ENCODE data around the gene SNTG2.

SNTG2 gene

GRCh38 chr2:1002350-1002749 lies 51.7 kb downstream of the SNTG2 start:
- DNase-seq (ENCODE audit: low spot score): no peak

- no peak for DNase-seq (ENCODE audit: low spot score)
These were observed 53.7 kb downstream of the SNTG2 start for GRCh38 chr2:1004398-1004797.

DNA sequence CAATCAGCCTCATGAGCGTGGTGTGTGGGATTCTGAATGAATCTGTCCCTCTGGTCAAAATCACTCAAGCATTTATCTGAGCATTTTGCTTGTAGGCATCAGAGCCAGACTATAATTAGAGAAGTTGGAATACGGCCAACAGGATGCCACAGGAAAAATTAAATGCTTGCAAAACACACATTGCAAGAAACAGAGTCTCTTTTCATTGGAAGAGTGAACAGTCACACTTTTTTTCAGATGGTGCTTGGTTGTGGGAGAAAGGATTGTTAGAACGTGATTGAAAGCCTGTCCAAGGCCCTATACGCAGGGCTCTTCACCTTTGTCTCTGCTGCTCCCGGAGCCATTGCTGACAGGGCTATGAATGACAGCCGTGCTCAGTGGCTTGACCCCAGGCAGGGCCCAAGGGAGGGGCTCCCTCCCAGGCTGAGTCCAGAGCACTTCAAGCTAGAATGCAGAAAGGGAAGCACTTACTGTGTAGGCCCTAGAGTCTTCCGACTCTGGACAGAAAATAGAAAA lies 59.8 kb downstream of the SNTG2 start:
- DNase-seq (ENCODE audit: low spot score): no peak

DNA sequence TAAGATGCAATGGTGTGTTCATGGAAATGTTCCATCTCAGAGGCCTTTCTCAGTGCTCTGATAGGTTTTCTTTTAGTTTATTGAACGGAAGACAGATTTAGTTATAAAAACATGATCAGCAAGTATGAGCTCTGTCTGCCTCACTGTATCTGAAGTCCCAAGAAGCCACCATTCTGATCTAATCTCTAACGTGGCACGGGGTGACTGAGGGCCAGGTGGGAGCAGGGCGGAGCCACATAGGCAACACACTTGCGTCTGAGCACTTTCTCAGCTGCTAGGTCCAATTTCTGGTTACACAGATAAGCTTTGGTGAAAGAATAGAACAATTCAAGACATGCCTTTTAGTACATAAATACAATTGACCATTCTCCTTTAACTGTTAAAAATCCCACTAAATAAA lies 60.4 kb downstream of the SNTG2 start:
- no peak for DNase-seq (ENCODE audit: low spot score)

DNA sequence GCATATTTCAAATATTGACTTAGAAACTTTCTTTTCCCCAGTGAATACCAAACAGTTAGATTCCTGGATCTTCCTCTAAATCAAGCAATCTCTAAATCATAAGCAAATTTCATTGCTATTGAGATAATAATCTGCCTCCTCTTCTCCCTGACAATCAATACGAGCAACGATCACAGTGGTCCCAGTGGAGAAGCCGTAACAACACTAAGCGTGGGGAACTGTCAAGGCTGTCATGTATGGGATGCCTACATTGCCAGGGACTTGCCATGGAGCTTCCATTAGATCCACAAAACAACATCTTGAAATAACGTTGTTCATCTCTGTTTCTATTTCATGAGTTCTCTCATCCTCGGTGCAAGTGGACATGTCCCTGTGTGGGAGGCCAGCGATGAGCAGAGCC lies 61.3 kb downstream of the SNTG2 start:
- DNase-seq (ENCODE audit: low spot score): no peak

DNA sequence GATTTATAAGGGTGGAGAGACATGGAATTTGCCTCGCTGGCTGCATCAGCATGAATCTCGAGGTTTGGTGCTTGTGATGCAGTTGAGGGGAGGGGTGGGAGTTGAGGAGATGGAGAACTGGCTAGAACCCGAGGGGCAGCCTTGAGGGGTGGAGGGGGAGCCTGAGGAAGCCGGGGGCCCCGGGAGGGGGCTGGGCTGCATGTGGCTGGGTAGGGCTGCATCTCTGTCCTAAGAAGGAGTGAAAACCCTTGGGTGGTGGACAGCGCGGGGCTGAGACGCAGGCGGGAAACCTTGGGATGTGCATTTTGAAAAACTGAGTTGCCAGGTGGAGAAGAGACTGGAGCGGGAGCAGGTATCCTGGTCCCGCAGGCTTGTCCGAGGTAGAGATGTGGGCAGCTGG lies 64.2 kb downstream of the SNTG2 start:
- DNase-seq (ENCODE audit: low spot score): no peak

DNA sequence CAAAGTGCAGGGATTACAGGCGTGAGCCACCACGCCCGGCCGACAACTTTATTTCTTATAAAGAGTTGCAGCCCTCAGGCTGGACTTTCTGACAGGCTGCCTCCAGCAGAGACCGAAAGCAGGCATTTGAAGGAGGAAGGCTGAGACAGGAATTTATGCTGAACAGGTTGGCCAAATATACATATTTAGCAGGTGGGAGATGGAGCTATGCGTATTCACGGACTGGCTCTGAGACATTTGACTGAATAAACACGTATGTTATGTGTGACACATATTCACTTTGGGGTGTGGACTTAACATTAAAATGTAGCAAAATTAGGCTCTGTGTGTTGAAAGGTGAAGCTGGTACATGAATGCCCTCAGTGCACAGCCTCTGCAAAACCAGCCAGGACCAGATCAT lies 65.9 kb downstream of the SNTG2 start:
- DNase-seq (ENCODE audit: low spot score): no peak

DNA sequence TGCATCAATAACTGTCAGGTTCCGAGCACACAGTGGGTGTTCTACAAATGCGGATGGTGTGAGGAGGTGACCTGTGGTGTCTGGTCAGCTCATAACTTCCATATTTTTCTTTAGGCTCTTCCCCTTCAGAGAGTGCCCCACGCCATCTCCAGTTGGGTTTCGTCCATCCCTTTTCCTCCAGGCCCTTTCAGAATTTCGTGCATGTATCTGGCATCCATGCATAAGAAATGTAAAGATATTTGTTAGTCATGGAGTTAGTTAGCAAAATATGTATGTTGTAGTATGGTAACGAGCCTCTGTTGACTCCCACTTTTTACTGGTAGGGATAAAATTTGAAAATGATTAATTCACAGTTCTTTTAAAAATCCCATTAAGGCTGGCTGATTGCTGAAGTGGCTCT lies 67.2 kb downstream of the SNTG2 start:
- DNase-seq (ENCODE audit: low spot score): no peak

GRCh38 chr2:1020206-1020605 lies 69.6 kb downstream of the SNTG2 start:
- DNase-seq (ENCODE audit: low spot score): no peak

- DNase-seq (ENCODE audit: low spot score): no peak
These were observed 71.5 kb downstream of the SNTG2 start for GRCh38 chr2:1022178-1022577.

- DNase-seq (ENCODE audit: low spot score): no peak
These were observed 74.3 kb downstream of the SNTG2 start for GRCh38 chr2:1024981-1025380.

GRCh38 chr2:1026141-1026540 lies 75.5 kb downstream of the SNTG2 start:
- no peak for DNase-seq (ENCODE audit: low spot score)

GRCh38 chr2:1028831-1029230 lies 78.2 kb downstream of the SNTG2 start:
- no peak for DNase-seq (ENCODE audit: low spot score)

GRCh38 chr2:1032030-1032429 lies 81.4 kb downstream of the SNTG2 start:
- DNase-seq (ENCODE audit: low spot score): no peak

DNA sequence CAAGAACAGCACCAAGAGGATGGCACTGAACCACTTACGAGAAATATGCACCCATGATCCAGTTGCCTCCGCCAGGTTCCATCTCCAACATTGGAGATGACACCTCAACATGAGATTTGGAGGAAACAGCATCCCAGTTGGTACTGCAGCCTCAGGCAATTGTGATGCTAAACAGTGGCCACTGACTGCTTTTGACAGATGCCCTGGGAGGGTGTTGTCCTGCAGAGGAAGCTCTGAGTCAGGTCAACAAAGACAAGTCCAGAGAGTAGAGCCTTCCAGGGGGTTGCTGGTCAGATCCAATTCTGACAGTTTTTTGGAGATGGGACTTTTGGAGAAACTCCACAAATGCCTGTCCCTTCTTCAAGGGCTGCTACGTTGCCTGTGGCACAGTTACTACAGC lies 82.4 kb downstream of the SNTG2 start:
- no peak for DNase-seq (ENCODE audit: low spot score)

- DNase-seq (ENCODE audit: low spot score): no peak
These were observed 86.4 kb downstream of the SNTG2 start for GRCh38 chr2:1037066-1037465.

GRCh38 chr2:1039549-1039948 lies 88.9 kb downstream of the SNTG2 start:
- DNase-seq (ENCODE audit: low spot score): no peak

DNA sequence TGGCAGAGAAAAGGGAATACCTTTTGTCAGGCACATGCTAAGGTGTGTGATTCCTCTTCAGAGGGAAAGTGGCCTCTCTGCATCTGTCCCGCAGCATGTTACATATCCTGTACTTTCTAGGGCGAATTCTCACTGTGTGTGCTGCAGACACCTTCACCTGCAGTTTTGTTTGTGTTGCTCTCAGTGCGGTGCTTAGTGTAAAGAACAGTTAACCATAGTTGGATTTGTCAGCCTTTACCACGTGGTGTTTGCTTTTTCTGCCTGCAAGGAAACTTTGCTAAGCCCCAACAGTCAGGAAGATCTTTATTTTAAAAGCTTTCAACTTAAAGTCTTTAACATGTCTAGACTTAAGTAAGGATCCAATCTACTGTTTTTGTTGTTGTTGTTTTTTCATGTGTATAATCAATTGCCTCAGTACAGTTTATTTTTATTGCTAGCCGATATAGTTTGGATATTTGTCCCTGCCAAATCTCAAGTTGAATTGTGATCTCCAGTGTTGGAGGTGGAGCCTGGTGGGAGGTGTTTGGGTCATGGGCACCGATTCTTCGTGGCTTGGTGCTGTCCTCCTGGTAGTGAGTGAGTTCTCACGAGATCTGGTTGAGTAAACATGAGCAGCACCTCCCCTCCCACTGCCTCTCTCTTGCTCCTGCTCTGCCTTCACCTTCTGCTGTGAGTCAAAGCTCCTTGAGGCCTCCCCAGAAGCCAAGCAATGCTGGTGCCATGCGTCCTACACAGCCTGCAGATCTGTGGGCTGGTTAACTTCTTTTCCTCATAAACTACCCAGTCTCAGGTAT lies 90.6 kb downstream of the SNTG2 start:
- no peak for DNase-seq (ENCODE audit: low spot score)

DNA sequence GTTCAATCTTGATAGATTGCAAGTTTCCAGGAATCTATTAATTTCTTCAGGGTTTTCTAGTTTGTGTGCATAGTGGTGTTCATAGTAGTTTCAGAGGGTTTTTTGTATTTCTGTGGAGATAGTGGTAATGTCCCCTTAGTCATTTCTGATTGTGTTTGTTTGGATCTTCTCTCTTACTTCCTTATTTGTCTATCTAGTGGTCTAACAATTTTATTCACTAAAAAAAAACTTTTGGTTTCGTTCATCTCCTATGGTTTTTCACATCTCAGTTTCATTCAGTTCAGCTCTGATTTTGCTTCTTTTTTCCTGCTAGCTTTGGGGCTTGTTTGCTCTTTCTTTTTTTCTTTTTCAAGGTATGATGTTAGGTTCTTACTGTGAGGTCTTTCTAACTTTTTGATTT lies 94.5 kb downstream of the SNTG2 start:
- no peak for DNase-seq (ENCODE audit: low spot score)

DNA sequence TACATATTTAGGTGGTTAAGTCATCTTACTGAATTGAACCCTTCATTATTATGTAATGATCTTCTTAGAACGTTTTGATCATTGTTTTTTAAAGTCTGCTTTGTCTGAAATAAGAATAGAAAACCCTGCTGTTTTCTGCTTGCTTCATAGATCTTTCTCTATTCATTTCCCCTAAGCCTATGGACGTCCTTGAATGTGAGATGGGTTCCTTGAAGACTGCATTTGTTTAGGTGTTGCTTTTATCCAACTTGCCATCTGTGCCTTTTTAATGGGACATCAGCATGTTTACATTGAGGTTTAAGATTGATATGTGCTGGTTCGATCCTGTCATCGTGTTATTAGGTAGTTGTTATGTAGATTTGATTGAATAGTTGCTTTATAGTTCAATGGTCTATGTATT lies 95.4 kb downstream of the SNTG2 start:
- DNase-seq (ENCODE audit: low spot score): no peak

- DNase-seq (ENCODE audit: low spot score): no peak
These were observed 96.8 kb downstream of the SNTG2 start for GRCh38 chr2:1047485-1047884.

DNA sequence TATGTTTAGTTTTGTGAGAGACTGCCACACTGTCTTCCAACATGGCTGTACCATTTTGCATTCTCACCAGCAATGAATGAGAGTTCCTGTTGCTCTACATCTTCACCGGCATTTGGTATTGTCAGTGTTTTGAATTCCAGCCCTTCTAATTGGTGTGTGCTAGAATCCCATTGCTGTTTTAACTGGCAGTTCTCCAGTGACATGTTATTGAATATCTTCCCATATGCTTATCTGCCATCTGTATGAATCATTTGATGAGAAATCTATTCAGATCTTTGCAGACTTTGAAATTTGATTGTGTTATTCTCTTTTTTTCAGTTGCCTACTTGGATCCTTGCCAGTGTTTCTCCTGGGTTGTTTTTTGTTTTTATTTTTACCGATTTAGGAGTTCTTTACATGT lies 99.0 kb downstream of the SNTG2 start:
- no peak for DNase-seq (ENCODE audit: low spot score)

DNA sequence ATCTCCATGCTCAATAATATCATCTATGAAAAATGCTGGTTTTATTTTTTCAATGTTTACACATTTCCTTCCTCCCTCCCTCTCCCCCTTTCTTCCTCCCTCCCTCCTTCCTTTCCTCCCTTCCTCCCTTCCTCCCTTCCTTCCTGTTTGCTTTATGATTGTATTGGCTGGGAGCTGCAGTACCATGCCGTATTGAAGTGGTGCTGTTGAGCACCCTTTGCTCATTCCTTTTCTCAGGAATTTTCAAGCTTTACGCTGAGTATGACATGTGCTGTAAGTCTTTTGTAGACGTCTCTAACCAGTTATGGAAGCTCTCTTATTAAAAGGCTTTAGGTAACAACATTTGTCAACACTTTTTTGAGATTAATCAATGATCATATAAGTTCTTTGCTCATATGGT lies 100.4 kb downstream of the SNTG2 start:
- no peak for DNase-seq (ENCODE audit: low spot score)

GRCh38 chr2:1052771-1053191 lies 102.1 kb downstream of the SNTG2 start:
- DNase-seq (ENCODE audit: low spot score): no peak

All from AG08396 (cell line).